GM10847 (cell line): Measurements from ENCODE around the gene CENPF.

Experiments
- POLR2A ChIP-seq: IDR thresholded peaks from 2 replicates; pipeline ENCODE4 v1.6.1; 2011; ENCODE audit not compliant: insufficient read length; ENCODE audit errors: extremely low read depth

The CENPF gene

DNA sequence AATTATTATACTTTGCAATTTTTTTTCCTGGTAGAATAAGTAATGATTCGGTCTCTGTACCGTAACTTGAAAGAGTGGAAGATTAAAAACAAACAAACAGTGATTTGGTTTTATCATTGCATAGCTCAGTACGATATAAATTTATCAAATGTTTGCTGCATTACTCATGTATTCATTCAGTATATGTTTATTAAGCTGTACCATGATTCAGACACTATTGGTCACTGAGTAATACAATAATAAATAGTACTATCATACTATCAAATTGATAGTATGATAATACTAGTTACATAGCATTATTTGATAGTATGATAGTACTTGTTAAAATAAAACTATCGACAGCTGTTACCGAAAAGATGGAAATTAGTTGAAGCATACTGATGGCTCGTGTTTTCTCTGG, 12.1 kb downstream of the CENPF start:
- TF ChIP-seq POLR2A, result no peak

DNA sequence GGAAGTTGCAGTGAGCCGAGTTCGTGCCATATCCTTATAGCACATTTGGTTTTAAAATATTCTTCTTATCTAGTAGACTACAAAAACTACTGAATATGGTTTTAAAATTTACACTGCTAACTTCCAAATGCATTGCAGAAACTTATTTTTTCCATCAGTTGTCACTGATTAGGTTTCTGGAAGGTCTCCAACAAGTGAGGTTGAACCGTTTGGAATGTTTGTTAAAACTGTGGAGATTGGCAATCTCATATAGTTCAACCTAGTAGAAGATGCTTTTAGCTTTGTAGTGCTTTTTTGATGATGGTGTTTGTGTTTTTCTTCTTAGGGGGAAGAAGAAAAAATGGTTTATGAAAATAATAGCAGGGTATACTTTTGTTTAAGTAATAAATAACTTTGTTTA, 12.9 kb downstream of the CENPF start:
- no peak for TF ChIP-seq POLR2A

DNA sequence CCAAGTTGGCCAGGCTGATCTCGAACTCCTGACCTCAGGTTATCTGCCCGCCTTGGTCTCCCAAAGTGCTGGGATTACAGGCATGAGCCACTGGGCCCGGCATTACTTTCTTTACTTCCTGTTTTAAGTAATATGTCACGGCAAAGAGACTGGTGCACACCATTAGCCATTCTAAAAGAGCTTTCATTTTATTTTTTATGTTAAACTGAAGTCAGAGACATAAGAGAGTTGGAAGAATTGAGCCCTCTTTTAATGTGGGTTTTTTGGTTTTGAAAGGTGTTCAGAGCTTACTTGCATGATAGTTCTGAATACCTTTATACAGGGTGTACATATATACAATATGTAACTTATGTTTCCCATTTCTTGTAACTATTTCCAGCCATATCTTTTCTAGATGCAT, 14.3 kb downstream of the CENPF start:
- no peak for TF ChIP-seq POLR2A

DNA sequence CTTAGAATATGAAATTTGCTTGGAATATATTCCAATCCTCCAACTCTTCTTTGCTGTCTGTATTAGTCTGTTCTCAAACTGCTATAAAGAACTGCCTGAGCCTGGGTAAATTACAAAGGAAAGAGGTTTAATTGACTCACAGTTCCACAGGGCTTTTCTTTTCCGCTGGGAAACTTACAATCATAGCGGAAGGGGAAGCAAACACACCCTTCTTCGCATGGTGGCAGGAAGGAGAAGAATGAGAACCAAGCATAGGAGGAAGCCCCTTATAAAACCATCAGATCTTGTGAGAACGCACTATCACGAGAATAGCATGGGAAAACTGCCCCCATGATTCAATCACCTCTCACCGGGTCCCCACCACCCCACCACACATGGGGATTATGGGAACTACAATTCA, 14.8 kb downstream of the CENPF start:
- TF ChIP-seq POLR2A, result no peak

DNA sequence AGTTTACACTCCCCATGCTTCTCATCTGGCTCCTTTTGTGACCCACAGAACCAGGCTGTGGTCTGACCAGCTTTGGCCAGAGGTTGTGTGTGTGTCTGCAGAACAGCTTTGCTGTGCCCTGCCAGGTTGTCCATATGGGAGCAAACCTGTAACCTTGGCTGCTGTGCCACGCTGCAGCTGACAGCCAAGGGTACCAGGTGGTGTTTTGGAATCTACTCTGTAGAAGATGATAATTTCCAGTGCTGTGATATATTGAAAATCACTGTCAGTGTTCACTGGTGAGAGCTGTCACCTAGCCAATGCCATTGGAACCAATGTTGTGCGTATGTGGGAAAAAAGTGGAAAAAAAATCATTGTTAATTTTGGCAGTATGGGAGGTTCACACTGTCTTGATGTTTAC, 18.2 kb downstream of the CENPF start:
- TF ChIP-seq POLR2A, result no peak

DNA sequence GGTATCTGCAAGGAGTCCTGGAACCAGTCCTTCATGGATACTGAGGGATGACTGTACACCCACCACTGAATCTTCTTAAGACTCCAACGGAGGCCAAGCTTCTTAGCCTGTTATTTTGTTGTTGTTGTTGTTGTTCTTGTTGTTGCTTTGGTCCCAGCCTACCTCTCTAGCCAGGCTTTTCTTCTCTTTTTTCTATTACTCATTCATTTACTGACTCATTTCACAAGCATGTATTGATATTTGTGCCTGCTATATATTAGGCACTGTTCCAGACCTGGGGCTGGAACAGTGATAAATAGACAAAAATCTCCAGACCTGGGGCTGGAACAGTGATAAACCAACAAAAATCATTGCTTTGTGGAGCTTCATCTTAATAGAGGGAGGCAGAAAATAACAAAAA, 20.4 kb downstream of the CENPF start:
- no peak for TF ChIP-seq POLR2A

DNA sequence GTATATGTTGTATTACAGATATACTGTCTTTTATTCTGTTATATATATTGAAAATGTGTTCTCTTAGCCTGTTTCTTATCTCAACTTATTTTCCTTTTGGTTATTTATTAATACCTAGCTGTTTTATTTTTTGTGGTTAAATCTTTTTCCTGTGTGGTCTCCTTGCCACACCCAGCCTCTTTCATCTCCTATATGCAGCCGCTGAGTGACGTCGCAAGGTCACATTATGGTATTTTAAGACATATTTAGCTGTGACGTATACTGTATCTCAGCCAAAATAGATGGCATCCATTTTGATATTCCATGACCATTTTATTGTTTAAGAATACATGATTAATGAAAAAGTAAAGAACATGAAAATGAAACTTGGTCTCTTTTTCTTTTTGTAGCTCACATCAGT, 29.1 kb downstream of the CENPF start:
- TF ChIP-seq POLR2A, result no peak

DNA sequence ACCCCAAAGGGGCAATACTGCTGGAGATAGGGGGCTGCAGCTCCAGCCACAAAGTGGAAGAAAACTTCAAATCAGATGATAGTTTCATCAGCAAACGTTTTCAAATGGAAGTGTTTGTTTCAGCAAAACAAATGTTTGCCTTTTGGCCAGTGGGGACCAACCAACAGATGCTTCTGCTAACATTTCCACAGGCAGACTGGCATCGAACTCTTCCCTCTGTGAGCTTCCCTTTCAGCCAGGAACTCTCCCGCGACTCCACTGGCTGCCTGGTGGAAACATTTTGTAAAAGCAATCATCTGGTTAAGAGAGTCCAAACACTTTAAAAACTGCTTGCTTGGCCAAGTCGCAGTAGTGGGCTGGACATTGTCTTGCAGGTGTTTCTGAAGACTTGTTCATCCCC, 30.7 kb downstream of the CENPF start:
- no peak for TF ChIP-seq POLR2A

DNA sequence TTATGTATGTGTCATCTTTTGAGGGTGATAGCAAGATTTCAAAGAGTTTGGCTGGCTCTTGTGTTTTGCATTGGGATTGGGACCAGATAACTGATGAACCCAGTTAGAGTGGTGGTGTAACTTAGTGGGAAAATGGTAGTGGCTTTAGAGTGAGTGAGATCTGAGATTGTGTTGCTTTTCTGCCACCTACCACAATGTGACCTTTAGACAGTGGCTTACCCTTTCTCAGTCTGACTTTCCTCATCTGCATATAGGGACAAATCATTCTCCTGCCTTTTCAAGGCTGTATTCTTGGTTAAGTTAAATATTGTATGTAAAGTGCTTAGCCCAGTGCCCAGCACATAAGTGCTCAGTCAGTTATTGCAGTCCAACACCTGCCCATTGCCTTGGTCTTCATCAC, 31.3 kb downstream of the CENPF start:
- TF ChIP-seq POLR2A, result no peak

DNA sequence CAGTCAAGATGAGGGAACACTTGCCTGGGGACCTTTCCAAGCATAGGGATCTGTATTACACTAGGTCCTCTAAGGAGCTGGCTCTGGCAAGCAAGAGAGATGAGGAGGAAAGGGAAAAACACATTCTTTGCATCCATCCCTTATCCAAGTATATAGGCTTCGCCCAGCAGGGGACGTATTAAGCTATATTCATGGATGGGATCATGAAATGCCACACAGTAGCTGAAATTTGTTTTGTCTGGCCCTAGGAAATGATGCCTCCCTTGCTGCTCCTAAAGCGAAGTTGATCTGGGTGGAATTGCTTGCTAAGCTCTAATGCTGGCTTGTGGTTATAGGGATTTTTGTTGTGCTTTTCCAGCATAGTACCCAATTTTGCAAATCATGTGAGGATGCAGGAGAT, 32.1 kb downstream of the CENPF start:
- no peak for TF ChIP-seq POLR2A

DNA sequence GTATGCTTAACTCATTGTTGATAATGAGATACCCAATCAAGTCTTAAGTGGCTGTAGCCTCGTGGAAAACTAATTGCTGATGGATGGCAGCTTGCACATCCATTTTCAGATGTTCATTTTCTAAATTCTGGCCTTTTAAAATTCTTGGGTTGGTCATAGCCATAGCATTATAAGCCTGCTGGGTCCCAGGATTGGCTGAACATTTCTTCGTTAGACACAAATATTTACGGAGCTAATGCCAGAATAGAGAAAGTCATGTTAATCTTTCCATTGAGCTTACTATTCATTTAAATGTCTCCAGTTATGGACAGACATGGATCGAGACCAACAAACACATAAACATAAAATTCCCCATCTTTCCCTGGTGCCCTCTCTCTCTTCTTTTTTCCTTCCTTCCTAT, 32.5 kb downstream of the CENPF start:
- no peak for TF ChIP-seq POLR2A

DNA sequence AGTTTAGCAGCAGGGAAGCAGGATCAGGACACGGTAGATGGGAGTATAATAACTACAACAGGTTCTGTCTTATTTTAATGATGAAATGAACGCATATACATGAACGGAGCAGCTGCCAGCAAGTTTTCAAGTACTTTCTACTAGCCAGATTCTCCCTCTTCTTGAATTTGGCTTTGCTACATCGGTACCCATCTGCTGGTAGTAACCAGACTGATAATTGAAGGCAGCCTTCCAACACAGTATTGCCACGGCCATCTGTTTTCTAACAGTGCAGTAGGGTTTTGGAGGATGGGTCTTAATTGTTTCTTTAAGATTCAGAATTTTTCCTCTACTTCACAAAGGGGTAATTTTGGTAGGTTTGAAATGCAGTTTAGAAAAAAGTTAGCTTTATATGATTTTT, 33.4 kb downstream of the CENPF start:
- TF ChIP-seq POLR2A, result no peak

DNA sequence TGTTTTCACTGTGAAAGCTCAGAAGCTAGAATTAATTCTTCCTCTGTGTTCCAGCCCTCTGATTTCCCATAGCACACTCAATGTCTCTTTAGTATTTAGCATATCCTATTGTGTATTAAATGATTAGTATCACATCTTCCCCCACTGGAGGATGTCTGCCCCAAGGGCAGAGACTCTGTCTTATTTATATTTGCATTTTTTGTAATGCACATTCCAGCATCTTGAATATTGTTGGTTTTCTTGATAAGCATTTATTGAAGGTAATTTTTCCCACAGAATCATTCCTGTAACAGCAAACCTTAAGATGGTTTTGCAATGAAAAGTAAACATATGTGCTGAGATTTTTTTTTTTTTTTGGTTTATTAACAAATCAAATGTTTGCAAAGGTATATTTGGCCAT, 34.1 kb downstream of the CENPF start:
- no peak for TF ChIP-seq POLR2A

DNA sequence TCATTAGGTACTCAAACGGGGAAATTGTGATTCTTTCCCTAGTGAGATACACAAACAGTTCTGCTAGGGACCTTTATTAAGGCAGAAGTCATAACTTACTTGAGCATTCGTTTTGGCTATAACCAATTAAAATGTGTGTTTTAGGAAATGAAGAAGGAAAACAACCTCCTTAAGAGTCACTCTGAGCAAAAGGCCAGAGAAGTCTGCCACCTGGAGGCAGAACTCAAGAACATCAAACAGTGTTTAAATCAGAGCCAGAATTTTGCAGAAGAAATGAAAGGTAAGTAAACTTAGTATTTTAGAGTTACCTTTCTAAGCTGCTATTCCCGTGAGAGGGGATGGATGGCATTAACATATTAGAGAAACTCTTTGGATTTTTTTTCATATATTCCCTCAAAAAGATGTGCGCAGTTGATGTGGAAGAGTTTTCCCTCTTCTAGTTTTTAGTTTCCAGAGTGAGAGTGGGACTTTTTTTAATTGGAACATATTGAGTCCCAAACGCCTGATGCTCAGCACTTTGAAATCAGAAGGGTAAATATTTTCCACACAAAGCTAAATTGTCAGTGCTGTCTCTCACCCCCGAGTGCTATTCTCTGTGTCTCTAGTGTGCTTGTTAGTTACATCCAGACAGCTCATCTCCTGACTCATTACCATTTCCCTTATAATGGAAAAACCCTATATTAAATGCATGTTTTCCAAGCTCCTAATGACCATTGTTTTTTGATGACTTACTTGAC, 34.9 kb downstream of the CENPF start:
- no peak for TF ChIP-seq POLR2A

DNA sequence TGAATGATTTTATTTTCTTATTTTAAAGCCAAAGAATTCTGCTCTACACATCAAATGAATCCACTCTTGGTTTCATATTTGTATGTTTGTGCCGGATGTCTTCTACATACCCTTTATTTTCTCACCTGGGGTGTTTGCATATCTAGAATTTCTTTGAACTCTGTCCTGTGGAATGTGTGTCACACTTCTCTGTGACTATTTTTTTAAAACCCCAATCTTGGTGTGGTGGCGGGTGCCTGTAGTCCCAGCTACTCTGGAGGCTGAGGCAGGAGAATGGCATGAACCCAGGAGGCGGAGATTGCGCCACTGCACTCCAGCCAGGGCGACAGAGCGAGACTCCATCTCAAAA, 35.4 kb downstream of the CENPF start:
- TF ChIP-seq POLR2A, result no peak

DNA sequence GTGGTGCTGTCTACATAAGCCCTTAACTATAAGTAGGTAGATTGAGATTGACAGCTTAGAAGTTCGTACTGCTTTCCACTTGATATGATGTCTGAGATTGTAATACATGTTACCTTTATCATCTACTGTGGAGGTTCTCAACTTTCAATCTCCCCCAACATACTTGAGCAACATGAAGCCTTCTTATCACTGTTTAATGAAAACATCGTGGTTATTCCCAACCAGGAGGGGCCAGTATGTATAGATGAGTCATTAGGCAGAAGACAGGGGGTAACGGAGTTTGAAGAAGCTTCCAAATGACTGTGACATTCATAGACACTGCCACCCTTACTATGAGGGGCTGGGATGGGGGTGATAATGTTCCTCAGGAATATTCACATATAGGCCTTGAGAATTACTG, 36.0 kb downstream of the CENPF start:
- no peak for TF ChIP-seq POLR2A

DNA sequence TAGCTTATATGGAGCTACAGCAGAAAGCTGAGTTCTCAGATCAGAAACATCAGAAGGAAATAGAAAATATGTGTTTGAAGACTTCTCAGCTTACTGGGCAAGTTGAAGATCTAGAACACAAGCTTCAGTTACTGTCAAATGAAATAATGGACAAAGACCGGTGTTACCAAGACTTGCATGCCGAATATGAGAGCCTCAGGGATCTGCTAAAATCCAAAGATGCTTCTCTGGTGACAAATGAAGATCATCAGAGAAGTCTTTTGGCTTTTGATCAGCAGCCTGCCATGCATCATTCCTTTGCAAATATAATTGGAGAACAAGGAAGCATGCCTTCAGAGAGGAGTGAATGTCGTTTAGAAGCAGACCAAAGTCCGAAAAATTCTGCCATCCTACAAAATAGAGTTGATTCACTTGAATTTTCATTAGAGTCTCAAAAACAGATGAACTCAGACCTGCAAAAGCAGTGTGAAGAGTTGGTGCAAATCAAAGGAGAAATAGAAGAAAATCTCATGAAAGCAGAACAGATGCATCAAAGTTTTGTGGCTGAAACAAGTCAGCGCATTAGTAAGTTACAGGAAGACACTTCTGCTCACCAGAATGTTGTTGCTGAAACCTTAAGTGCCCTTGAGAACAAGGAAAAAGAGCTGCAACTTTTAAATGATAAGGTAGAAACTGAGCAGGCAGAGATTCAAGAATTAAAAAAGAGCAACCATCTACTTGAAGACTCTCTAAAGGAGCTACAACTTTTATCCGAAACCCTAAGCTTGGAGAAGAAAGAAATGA, 37.6 kb downstream of the CENPF start:
- TF ChIP-seq POLR2A, result no peak
